Prostate gland (tissue), 2 donors: ENCODE data around the gene IRF4.

ENCODE experiments used
- CTCF ChIP-seq, 4 experiments: fragments of 200-600 bp in 2 of 4; fragments of 450-650 bp in 2 of 4; sonication (generic) in 2 of 4; IDR thresholded peaks; 1 replicate in 3 of 4; 2 replicates in 1 of 4; pipeline ENCODE4 v1.5.1; 2016 to 2019; ENCODE audit warnings: antibody characterized with exemption in 4 of 4, mild to moderate bottlenecking in 2 of 4, moderate library complexity in 2 of 4
- POLR2A ChIP-seq: fragments of 450-650 bp; IDR thresholded peaks from one replicate; pipeline ENCODE4 v1.6.1; 2016; ENCODE audit warnings: antibody characterized with exemption, mild to moderate bottlenecking
- POLR2AphosphoS5 ChIP-seq: sonication (generic); formaldehyde crosslinking; IDR thresholded peaks from one replicate; pipeline ENCODE4 v1.6.1; 2017; ENCODE audit warnings: antibody characterized with exemption

GRCh38 chr6:445571-446417 is 54.2 kb downstream of the IRF4 start:
- TF ChIP-seq CTCF (IDR thresholded peaks at IDR 0.05) = no peak
- no peak for TF ChIP-seq POLR2AphosphoS5
- no peak for TF ChIP-seq POLR2A
